SK-N-DZ (cell line): ENCODE measurements around the gene RIC3.

ENCODE experiments used
- DNase-seq: peaks from one replicate; pipeline ENCODE4 v3.0.0-alpha.2; 2015; ENCODE audit warnings: low spot score

RIC3 gene

DNA sequence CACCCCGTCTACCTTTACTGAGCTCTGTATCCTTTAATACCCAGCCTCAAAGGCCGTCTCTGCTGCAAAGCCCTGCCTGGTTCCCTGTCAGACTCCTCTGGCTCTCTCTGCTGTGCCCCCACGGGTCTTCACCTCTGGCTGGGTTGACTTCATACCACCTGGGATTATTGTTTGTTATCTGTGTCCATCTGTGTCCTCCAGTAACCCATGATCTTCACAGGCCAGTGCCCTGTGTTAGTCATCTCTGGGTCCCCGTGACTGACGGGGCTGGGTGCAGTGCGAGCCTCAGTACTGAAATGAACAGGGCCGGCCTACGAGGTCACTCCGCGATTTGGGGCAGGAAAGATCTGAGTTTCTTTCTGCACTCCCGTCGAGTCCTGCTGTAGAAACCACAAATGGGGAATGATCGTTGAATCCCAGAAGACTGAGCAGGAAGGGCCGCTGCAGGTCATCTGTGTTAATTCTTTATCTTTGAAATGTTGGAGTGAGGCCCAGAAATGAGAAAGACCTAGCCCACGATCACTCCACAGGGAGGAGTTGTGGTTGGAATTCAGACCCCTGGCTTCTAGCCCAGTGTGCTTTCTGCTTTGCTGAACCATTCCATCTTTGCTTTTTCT lies 100.1 kb downstream of the RIC3 start:
- no peak for DNase-seq

DNA sequence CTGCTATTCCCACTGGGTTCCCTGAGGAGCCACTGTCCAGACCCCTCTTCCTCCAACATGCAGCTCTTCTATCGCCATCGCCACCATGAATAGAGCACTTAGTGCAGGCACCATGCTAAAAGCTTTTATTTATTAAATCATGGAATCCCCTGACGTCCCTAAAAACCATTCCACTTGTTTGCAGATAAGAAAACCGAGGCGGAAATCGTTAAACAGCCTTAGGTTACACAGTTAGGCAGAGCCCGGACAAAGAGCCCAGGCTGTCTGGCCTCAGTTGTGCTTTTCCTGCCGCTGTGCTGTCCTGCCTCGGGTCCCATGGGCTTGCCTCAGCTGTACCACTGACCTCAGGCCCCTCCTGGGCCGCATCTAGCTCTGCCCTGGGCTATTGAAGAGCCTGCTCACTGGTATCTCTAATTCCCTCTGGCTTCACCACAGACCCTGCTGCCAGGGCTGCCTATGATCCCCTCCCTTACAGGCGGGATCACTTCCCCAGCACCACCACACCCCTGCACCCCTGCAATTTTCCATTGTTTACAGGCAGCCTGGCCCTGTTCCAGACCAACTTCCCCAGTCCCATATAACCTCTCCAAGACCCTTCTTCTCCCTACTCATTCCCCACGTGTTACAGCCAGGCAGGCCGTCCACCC lies 100.8 kb downstream of the RIC3 start:
- DNase-seq, result peak; percentile 34

DNA sequence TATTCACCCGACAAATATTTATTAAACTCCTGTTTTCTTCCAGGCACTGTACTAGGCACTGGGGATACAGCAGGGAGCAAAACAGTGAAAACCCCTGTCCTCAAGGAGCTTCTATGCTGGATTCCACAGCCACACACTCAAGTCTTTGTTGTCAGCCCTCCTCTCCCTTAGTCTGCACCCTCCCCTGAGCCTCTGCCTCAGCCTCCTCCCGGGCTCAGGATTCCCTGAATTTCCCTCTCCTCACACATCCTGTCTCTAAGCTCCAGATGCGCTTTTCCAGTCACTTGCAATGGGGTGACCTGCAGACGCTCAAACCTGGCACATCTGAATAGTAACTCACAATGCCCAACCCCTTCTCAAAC lies 101.3 kb downstream of the RIC3 start:
- no peak for DNase-seq

DNA sequence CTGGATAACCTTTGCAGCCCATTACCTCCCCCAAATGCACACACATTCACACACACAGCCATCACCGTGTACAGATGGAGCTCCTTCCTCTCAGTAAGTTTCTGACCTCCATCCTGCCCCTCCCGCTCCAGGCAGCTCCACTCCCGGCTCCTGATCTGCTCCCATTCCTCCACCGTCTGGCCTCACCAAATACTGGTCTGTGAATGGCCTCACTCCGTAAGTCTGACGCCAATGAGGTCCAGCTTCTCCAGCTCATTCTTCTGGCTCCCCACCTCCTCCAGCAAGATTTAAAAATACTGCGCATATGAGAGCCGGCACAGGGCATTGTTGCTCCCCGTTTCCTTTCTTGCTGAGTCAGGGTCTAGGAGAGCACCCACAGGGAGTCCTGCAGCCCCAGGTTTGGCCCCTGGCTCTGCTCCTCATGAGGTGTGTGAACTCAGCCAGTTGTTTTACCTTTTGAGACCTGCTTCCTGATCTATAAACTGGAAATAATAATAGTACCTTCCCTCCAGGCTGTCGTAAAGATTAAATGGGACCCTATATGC lies 101.8 kb downstream of the RIC3 start:
- no peak for DNase-seq

DNA sequence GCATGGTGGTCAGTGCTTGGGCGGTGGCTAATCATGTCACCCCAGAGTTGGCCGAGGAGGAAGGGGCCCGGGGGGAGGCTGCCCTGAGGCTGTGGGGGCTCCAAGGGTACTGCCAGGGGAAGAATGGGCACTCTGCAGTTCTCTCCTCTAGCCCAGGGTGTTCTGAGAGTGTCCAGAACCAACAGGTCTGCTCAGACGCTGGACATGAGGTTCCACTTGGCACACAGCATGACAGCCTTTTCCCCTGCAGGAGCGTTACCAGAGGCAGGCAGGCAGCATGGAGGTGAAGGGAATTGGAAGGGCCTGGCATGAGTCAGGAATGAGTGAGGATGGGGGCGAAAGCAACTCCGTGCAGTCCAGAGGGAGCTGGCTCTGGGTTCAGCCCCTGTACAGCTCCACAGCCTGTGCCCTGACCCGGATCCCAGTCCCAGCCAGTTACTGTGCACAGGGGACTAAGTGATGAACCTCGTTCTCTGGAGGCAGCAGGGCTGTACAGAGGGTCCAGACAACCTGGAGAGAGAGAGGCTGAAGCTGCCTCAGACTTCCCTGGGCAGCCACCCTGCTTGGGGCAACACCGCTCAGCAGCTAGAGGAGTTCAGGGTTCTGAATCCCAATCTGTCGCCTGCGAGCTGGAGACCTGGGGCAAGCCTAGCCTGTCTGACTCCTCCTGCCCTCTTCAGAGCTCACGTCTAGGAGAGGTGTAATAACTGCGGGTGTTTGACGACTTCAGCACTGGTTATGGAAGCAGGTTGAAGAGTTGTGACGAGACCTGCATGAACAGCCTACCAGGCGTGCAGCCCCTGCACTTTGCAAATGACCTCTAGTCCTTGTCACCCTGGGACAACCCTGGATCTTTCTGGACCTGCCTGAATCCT lies 102.6 kb downstream of the RIC3 start:
- DNase-seq, result no peak

DNA sequence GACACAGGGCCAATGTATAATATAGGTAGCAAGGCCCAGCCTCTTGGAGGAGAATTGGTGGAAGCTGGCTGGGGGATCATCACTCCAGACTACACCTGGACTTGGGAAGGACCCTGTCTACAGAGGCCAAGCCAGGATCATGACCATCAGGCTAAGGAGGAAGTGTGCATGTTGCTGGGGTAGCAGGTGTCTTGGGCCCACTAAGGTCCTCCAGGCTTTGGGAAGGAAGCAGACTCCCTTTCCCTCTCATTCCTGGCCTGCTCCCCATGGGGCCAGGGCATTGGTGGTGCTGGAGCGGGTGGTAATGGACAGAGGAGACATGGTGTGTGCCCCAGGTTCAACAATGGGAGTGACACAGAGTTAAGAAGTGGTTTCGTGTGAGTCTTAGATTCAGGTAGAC lies 103.8 kb downstream of the RIC3 start:
- no peak for DNase-seq

DNA sequence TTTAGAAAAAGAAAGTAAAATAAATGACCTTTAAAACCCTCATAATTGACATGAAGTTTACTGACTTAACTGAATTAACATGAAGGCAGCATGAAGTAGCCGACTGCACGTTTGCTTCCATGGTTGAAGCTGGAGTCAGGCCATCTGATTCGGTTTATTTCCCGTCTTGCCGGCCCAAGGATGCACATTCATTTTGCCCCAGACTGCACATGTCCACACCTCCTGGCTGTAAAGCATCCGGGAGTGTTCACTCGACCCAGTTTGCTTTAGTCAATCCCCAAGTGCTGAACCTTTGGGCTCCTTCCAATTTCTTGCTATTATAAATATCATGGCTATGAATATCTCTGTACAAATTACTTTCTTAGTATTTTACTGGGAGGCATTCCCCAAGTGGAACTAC lies 105.5 kb downstream of the RIC3 start:
- DNase-seq, result no peak

DNA sequence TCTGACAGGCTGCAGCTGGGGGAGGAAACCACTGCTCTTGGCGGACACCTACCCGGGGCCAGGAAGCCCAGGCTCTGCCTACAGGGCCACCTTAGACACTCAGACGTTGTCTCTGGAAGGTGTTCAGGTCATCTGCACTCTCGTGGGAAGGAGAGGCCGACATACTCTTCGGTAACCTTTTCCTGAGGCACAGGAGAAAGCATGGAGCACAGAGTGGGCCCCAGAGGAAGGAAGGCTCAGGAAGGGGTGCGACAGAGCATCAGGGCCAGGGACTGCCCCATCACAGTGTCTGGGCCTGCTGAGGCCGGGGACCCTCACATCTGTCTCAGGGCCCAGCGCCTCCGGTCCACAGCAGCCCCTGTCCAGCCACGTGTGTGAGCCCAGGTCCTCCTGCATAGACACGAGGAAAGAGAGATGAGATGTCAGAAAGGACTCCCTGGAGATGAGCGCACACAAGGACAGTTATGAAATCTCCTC lies 106.0 kb downstream of the RIC3 start:
- no peak for DNase-seq

DNA sequence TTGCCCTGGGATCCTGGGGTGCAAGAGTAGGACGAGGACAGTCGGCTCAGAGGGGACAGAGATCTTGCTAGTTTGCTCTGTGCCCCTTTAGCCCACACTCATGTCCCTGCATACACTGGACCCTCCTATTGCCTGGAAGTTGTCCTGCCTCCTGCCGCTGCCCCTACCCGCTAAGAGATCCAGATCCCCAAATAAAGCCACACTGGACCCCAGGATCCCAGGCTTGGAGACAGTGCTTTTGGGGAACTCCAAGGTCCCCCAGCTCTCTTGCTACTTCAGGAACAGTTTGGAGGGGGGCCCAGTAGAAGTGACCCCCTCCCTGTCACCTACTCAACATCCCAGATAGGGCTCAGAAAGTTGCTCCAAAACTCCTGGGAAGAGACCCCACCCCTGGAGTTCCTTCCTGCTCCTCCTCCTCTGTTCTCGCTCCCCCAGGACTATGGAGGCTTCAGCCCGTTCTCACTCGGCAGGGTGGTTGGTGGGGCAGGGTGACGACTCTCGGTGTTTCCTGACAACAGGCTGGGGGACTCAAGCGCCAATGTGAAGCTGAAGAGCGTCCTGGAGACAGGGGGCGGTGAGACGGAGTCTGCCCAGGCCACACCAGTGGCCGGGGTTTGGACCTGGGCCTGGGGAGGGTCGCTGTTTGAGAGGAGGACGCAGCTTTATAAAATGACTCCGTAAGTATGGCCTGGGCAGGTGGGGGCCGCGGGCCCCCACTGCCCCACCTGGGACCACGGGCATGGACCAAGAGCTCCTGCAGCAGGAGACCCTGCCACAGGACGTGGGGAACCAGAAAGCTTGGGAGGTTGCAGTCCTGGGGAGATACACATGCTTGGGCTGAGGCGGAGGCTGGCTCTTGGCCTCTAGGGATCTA lies 107.0 kb downstream of the RIC3 start:
- DNase-seq, result no peak

DNA sequence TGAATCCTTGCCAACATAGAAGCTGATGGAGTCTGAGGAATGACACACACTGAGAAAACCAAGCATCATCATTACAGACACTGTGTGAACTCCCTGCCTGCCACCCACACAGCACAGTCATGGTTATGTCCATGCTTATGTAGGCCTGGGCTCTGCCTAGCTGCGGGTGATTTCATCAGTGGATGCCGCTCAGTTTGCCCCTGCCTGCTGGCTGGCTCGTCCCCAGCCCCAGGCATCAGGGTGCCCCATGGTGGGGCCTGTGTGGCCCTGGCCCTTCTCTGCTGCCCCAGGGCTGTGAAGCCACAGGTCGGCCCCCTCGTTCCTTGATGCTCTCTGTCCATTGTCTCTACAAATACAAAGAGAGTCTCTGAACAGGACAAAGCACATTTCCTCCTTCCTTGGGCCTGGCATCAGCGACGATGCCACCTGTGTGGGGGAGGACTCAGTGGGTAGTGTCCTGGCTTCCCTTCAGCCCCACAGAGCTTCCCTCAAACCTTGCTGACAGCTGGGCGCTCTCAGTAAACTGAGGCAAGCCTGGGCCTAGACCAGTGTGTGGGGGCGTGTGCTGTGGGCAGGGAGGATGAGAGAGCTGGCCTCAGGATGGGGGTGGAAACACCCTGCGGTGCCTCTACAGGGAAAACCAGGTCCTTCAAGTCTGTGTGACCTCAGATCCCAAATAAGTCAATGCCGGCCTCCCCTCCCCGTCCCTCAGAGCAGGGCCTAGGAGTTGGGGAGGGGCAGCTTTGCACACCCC lies 107.8 kb downstream of the RIC3 start:
- no peak for DNase-seq

DNA sequence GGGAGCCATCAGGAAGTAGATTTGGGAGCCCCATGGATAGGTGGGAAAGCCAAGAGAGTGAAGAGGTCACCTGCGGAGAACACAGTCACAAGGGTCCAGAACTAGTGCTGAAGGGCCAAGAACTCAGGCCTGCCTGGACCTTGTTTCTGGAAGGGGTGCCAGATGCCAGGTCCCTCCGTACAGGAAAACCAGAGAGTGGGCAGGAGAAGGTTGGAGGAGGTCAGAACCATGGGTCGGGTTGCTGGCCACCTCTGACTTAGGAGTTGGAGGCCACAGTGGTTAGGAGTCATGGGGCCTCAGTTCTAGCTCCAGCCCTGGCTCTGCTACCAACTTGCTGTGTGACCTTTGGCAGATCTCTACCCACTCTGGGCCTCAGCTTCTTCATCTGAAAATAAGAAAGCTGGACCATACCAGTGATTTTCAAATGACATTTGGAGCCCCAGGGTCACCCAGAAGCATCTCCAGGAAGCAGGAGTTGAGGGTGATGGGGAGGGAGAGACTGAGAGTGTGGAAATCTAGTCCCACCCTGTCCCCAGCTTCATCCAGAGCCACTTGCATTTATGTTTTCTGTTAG lies 108.6 kb downstream of the RIC3 start:
- no peak for DNase-seq

DNA sequence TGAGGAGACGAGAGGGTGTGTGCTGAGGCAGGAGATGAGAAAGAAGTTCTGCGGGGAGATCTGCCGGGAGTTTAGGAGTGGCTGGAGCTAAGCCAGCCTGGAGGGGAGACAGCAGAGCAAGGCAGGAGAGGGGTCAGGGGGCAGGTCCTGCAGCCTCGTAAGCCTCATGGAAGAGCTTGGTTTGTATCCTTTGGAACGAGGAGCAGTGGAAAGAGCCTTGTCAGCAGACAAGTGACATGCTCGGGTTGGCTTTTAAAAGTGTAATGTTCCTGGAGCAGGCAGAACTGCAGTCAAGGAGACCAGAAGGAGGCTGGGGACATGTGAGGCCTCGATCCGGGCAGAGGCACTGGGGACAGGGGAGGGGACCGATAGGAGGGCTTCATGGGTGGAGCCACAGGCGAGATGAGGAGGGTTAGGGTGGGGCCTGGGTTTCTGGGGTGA lies 109.2 kb downstream of the RIC3 start:
- no peak for DNase-seq

DNA sequence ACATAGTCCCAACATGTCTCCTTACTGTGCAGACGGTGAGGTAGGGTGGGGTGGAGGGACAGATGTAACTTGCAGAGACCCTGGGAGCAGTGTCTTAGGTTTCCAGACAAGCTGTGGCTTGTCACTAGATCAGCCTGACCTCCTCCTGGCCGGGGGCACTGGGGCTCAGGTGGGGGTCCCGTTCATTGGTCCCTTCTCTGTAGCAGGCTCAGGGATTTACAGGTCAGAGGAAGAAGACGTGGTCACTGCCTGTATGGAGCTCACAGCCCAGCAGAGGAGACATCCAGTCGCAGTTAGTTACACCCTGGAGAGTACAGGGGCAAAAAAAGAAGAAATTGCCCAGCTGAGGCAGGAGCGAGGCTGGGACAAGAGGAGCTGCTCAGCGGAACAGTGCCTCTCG lies 109.8 kb downstream of the RIC3 start:
- DNase-seq, result no peak

DNA sequence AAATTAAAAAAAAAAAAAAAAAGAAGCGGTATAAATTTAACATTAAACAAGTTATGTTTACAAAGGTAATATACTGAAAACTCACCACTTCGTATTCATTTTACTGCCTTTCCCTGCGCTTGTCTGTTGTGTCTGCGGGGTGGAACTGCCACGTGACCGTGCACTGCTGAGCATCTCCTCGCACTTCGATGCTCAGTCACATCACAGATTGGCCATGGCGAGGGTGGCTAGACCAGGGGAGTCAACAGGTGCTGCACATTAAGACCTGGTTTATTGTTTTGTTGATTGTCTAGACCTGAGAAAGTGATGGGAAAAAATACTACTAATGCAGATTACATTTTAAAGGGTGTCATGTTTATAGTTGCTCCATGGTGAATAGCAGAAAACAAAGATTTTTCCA lies 110.6 kb downstream of the RIC3 start:
- DNase-seq, result no peak

DNA sequence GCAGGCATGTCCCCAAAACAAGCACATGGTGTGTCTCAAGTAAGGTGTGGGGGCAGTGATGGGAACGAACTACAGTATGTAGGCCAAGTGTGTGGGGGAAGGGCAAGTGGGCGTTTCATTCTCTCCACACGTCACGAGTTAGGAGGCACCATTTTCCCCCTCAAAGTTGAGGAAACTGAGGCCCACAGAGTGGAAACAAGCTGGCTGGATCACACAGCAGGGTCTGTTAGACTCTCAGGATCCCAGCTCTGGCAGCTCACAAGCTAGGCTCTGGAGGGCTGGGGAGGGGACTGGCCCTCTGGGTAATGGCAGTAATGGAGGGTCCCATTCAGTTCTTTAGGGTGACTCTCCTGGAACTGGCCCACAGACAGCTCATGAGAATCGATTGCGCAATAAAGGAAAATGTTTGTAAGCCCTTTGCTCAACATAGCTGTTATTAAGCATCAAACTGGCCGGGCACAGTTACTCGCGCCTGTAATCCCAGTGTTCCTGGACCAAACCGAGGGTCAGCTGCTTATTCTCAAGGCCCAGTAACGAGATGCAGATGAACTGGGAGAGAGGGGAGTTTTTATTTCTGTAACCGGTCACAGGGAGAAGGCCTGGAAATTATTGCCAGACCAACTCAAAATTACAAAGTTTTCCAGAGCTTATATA lies 111.9 kb downstream of the RIC3 start:
- no peak for DNase-seq
